MM.1S (cell line): ENCODE data around the gene RAD21L1.

Source experiments
- DNase-seq: peaks from one replicate; pipeline ENCODE4 v3.0.0-alpha.2; 2015
- H2AFZ ChIP-seq: fragments of 300-600 bp; sonication (generic); 2 replicates; pipeline ENCODE4 v1.6.0; 2016; ENCODE audit warnings: antibody characterized with exemption, low read length
- H3F3A ChIP-seq: fragments of 300-600 bp; sonication (generic); 2 replicates; pipeline ENCODE4 v1.6.1; 2016; ENCODE audit warnings: mild to moderate bottlenecking, antibody characterized with exemption, low read length, moderate library complexity, mixed read lengths; ENCODE audit not compliant: insufficient read depth
- H3K27ac ChIP-seq: fragments of 300-600 bp; sonication (generic); 2 replicates; pipeline ENCODE4 v1.5.1; 2016; ENCODE audit warnings: mild to moderate bottlenecking, low read length
- H3K27me3 ChIP-seq: fragments of 300-600 bp; sonication (generic); replicated peaks from 2 replicates; pipeline ENCODE4 v1.6.0; 2016; ENCODE audit warnings: low read length; ENCODE audit not compliant: insufficient read depth
- H3K36me3 ChIP-seq: fragments of 300-600 bp; sonication (generic); replicated peaks from 2 replicates; pipeline ENCODE4 v1.6.1; 2016; ENCODE audit warnings: mild to moderate bottlenecking, low read length, mixed read lengths; ENCODE audit not compliant: insufficient read depth
- H3K4me1 ChIP-seq: fragments of 300-600 bp; sonication (generic); 2 replicates; pipeline ENCODE4 v1.6.1; 2016; ENCODE audit warnings: low read length, mixed read lengths
- H3K4me2 ChIP-seq: fragments of 300-600 bp; sonication (generic); 2 replicates; pipeline ENCODE4 v1.6.0; 2016; ENCODE audit warnings: low read depth, low read length
- H3K4me3 ChIP-seq: fragments of 300-600 bp; sonication (generic); 2 replicates; pipeline ENCODE4 v1.5.1; 2016; ENCODE audit warnings: low read length, mixed read lengths
- H3K79me2 ChIP-seq: fragments of 300-600 bp; sonication (generic); 2 replicates; pipeline ENCODE4 v1.6.1; 2016; ENCODE audit warnings: mixed run types, low read length, mixed read lengths
- H3K9ac ChIP-seq: fragments of 300-600 bp; sonication (generic); 2 replicates; pipeline ENCODE4 v1.6.1; 2016; ENCODE audit warnings: low read length, mixed read lengths
- H3K9me2 ChIP-seq: fragments of 300-600 bp; sonication (generic); replicated peaks from 2 replicates; pipeline ENCODE4 v1.6.1; 2016; ENCODE audit warnings: mild to moderate bottlenecking, low read length, mixed read lengths; ENCODE audit not compliant: insufficient read depth
- H3K9me3 ChIP-seq: fragments of 300-600 bp; sonication (generic); replicated peaks from 2 replicates; pipeline ENCODE4 v1.6.1; 2016; ENCODE audit warnings: mild to moderate bottlenecking, low read length, mixed read lengths; ENCODE audit not compliant: insufficient read depth
- H4K20me1 ChIP-seq: fragments of 300-600 bp; sonication (generic); 2 replicates; pipeline ENCODE4 v1.6.1; 2016; ENCODE audit warnings: mild to moderate bottlenecking, low read length, moderate library complexity, mixed read lengths; ENCODE audit not compliant: insufficient read depth
- CTCF ChIP-seq: fragments of 300-600 bp; sonication (generic); IDR thresholded peaks from 2 replicates; pipeline ENCODE4 v1.5.1; 2016; ENCODE audit warnings: antibody characterized with exemption, low read length, mixed read lengths
- EZH2 ChIP-seq: fragments of 300-600 bp; sonication (generic); optimal IDR thresholded peaks from 2 replicates; pipeline ENCODE3; 2017; ENCODE audit warnings: low read depth, mild to moderate bottlenecking, antibody characterized with exemption, low read length, mixed read lengths
- EZH2phosphoT487 ChIP-seq: fragments of 300-600 bp; sonication (generic); IDR thresholded peaks from 2 replicates; pipeline ENCODE4 v1.6.1; 2018; ENCODE audit warnings: antibody characterized with exemption, low read length

RAD21L1 gene

DNA sequence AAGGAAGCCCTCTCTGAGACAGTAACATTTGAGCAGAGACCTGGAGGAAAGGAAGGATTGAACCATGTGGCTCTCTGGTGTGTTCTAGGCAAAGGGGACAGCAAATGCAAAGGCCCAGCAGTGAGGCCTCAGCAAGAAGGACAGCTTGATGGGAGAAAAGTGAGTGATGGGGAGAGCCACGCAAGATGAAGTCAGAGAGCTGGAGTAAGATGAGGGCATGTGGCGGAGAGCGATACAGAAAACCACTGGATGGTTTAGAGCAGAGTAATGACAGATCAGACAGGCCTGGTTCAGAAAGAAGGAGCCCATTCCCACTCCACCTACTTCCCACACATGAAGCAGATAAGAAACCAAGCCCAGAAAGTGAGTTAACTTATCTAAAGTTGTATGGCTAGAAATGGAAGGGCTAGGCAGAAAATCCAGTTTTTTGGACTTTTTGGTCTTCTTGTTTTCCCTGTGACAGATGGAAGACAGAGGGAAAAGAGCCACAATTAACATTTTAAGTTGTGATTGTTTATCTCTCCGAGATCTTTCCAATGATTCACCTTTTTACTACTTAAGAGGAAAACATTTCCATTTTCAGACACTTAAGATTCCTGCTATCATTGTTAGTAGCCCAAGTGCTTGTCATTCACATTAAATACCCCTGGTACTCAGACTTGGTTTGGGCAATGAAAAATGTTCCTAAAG, 39.5 kb downstream of the RAD21L1 start:
- Histone ChIP-seq H3K9ac (peak overlapping the region; percentile 35; the same call in 1 of the 2 replicates), H3F3A (no peaks in the 10 kb centered on the region), H3K4me2 (peak overlapping the region; percentile 89), H3K27me3 (no peaks in the 10 kb centered on the region), H3K79me2 (no peaks in the 10 kb centered on the region), H2AFZ (peak overlapping the region; percentile 79), H3K4me1 (peaks cover 7% of the 10 kb centered on the region), H3K36me3 (no peaks in the 10 kb centered on the region), H3K9me3 (no peaks in the 10 kb centered on the region), H4K20me1 (no peaks in the 10 kb centered on the region), H3K27ac (no peak overlapping the region), H3K4me3 (peak overlapping the region; percentile 73), H3K9me2 (no peaks in the 10 kb centered on the region)
- TF ChIP-seq CTCF (no peak), EZH2 (no peak), EZH2phosphoT487 (no peak)
- DNase-seq = no peak

DNA sequence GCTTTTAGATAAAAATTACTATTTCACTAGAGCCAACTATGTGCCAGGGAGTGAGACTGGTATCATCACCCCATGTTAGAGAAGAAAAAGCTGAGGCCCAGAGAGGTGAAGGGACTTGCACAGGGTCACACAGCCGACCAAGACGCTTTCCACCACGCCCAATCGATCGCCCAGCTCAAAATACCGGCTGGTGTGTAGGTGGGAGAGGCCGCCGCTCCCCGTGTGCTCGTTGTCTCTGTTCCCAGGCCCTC, 40.0 kb downstream of the RAD21L1 start:
- no peaks in the 10 kb centered on the region for H4K20me1 ChIP-seq
- peak overlapping the region; percentile 35; the same call in 1 of the 2 replicates for H3K9ac ChIP-seq
- no peaks in the 10 kb centered on the region for H3K27me3 ChIP-seq
- TF ChIP-seq CTCF (no peak), EZH2phosphoT487 (no peak), EZH2 (no peak)
- no peak for DNase-seq
- no peaks in the 10 kb centered on the region for H3K9me3 ChIP-seq
- no peaks in the 10 kb centered on the region for H3F3A ChIP-seq
- no peaks in the 10 kb centered on the region for H3K36me3 ChIP-seq
- no peaks in the 10 kb centered on the region for H3K79me2 ChIP-seq
- no peaks in the 10 kb centered on the region for H3K9me2 ChIP-seq
- peak overlapping the region; percentile 89 for H3K4me2 ChIP-seq
- H2AFZ ChIP-seq = peak overlapping the region; percentile 79
- no peak overlapping the region for H3K27ac ChIP-seq
- peaks cover 7% of the 10 kb centered on the region for H3K4me1 ChIP-seq
- H3K4me3 ChIP-seq = peak overlapping the region; percentile 73

- no peak for TF ChIP-seq EZH2phosphoT487
- peak; percentile 2; the same call in 1 of the 2 replicates for TF ChIP-seq CTCF
- Histone ChIP-seq H4K20me1 (no peaks in the 10 kb centered on the region), H3K4me3 (peak within 1 kb of the TSS; percentile 73), H3K79me2 (no peaks in the 10 kb centered on the region), H3K4me1 (peaks cover 7% of the 10 kb centered on the region), H3K9ac (peak within 1 kb of the TSS; percentile 35; the same call in 1 of the 2 replicates), H3K27ac (no peak within 1 kb of the TSS), H3F3A (no peaks in the 10 kb centered on the region), H3K4me2 (peak within 1 kb of the TSS; percentile 89), H3K9me3 (no peaks in the 10 kb centered on the region), H3K9me2 (no peaks in the 10 kb centered on the region), H3K27me3 (no peaks in the 10 kb centered on the region), H2AFZ (peak within 1 kb of the TSS; percentile 83), H3K36me3 (no peaks in the 10 kb centered on the region)
- peak; percentile 78 for DNase-seq
Measured at GRCh38 chr20:1266167-1266973, 40.5 kb downstream of the RAD21L1 start, which contains the start of gene SNPH. Gene SNPH (plus strand): TSS chr20:1266294. CDS start chr20:1296240, 29,946 bp downstream.
